Neutrophil (primary cell): ENCODE results near the gene TMEM45B.
"Not testable (repeated sequence)": the region's sequence is repeated elsewhere in the genome, so short reads cannot be mapped to it uniquely, and the experiment has no call there.

Experiments
- H3K27ac ChIP-seq: fragments of 200-600 bp; sonication (generic); 2 replicates; pipeline ENCODE4 v1.5.1; 2016; ENCODE audit warnings: mild to moderate bottlenecking, moderate library complexity
- H3K27me3 ChIP-seq: fragments of 200-600 bp; sonication (generic); 2 replicates; pipeline ENCODE4 v1.6.0; 2016; ENCODE audit warnings: mild to moderate bottlenecking
- H3K36me3 ChIP-seq: fragments of 200-600 bp; sonication (generic); 2 replicates; pipeline ENCODE4 v1.5.1; 2017
- H3K4me1 ChIP-seq, 2 experiments: fragments of 200-600 bp in 1 of 2; sonication (generic) in 1 of 2; 1 replicate in 1 of 2; 2 replicates in 1 of 2; pipeline versions ENCODE4 v1.5.1 to v1.6.1; 2013 to 2016; ENCODE audit warnings: low read depth in 1 of 2, low read length in 1 of 2, mild to moderate bottlenecking in 1 of 2, moderate library complexity in 1 of 2; ENCODE audit not compliant: control insufficient read depth in 1 of 2, insufficient read depth in 1 of 2
- H3K4me3 ChIP-seq, 2 experiments: fragments of 200-600 bp in 1 of 2; sonication (generic) in 1 of 2; 1 replicate in 1 of 2; 2 replicates in 1 of 2; pipeline ENCODE4 v1.5.1; 2013 to 2016; ENCODE audit warnings: low read depth in 1 of 2, low read length in 1 of 2, mild to moderate bottlenecking in 1 of 2, moderate library complexity in 1 of 2
- H3K9me3 ChIP-seq: fragments of 200-600 bp; sonication (generic); 2 replicates; pipeline ENCODE4 v1.5.1; 2016
- TF ChIP-seq, protein P1 (sequence below): fragments of 200-600 bp; sonication (generic); IDR thresholded peaks from 2 replicates; pipeline ENCODE4 v1.5.1; 2016; ENCODE audit warnings: antibody characterized with exemption

Gene TMEM45B

DNA sequence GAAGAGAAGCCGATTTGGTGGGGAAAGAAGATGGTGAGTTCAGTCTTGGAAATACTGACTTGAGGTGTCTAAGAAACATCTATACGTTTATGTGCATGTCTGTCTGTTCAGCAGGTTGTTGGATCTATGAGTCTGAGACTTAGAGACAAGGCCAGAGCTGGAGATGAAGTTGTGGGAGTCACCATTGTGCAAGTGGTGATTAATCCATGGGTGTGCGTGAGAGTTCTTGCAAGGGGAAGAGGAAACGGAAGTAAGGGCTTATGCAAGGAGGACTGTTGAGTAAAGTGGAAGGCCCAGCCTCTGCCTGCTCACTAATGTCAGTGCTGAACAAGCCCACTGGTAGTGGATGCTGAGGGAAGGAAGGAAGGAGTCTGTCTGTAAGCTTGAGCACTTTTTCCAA is 9.7 kb downstream of the TMEM45B start:
- no peaks in the 10 kb centered on the region for H3K36me3 ChIP-seq
- peak overlapping the region; percentile 60 for H3K27ac ChIP-seq
- no peaks in the 10 kb centered on the region for H3K9me3 ChIP-seq
- H3K27me3 ChIP-seq = peaks cover 5% of the 10 kb centered on the region
- TF ChIP-seq, protein P1, sequence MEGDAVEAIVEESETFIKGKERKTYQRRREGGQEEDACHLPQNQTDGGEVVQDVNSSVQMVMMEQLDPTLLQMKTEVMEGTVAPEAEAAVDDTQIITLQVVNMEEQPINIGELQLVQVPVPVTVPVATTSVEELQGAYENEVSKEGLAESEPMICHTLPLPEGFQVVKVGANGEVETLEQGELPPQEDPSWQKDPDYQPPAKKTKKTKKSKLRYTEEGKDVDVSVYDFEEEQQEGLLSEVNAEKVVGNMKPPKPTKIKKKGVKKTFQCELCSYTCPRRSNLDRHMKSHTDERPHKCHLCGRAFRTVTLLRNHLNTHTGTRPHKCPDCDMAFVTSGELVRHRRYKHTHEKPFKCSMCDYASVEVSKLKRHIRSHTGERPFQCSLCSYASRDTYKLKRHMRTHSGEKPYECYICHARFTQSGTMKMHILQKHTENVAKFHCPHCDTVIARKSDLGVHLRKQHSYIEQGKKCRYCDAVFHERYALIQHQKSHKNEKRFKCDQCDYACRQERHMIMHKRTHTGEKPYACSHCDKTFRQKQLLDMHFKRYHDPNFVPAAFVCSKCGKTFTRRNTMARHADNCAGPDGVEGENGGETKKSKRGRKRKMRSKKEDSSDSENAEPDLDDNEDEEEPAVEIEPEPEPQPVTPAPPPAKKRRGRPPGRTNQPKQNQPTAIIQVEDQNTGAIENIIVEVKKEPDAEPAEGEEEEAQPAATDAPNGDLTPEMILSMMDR = no peak
- peaks cover 52 to 57% of the 10 kb centered on the region in 2 experiments for H3K4me1 ChIP-seq
- H3K4me3 ChIP-seq = peak overlapping the region in 1 of 2 experiments; percentile 21

- peak overlapping the region; percentile 73 for H3K27ac ChIP-seq
These were observed 12.7 kb downstream of the TMEM45B start for GRCh38 chr11:129828301-129828836.

DNA sequence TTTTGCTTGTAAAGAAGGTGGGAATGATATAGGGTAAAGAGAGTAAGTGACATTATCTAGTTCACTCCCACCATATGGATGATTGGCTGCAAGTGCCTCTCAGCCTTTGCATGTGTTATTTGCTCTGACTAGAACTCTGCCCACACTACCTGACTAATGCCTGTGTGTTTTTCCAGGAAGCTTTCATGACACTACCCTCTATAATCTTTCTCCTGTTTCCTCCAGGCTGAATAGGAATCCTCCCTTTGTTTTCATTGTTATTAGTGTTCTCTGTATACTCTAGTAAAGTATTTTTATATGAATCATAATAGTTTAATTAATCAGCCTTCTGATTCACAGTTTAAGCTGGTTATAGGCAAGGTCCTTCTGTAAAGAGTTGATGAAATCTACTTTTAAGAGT is 13.8 kb downstream of the TMEM45B start:
- peaks cover 44 to 46% of the 10 kb centered on the region in 2 experiments for H3K4me1 ChIP-seq
- H3K9me3 ChIP-seq, H3K27me3 ChIP-seq, H3K27ac ChIP-seq, H3K4me3 ChIP-seq, H3K36me3 ChIP-seq: not testable (repeated sequence)

More at GRCh38 chr11:129828301-129828836, 12.7 kb downstream of the TMEM45B start:
- Histone ChIP-seq H3K27me3 (no peaks in the 10 kb centered on the region), H3K9me3 (no peaks in the 10 kb centered on the region), H3K4me3 (peak overlapping the region; percentile 4 to 21), H3K4me1 (peaks cover 52 to 54% of the 10 kb centered on the region in 2 experiments), H3K36me3 (no peaks in the 10 kb centered on the region)
- TF ChIP-seq, protein P1 = no peak

- not testable (repeated sequence) for H3K27ac ChIP-seq
These were observed 15.6 kb downstream of the TMEM45B start for GRCh38 chr11:129831227-129831626.

GRCh38 chr11:129833260-129833659 is 17.6 kb downstream of the TMEM45B start:
- not testable (repeated sequence) for H3K27me3 ChIP-seq

More at GRCh38 chr11:129831227-129831626, 15.6 kb downstream of the TMEM45B start:
- not testable (repeated sequence) for H3K27me3 ChIP-seq, H3K9me3 ChIP-seq, H3K4me3 ChIP-seq, H3K36me3 ChIP-seq
- peaks cover 27 to 29% of the 10 kb centered on the region in 2 experiments for H3K4me1 ChIP-seq

DNA sequence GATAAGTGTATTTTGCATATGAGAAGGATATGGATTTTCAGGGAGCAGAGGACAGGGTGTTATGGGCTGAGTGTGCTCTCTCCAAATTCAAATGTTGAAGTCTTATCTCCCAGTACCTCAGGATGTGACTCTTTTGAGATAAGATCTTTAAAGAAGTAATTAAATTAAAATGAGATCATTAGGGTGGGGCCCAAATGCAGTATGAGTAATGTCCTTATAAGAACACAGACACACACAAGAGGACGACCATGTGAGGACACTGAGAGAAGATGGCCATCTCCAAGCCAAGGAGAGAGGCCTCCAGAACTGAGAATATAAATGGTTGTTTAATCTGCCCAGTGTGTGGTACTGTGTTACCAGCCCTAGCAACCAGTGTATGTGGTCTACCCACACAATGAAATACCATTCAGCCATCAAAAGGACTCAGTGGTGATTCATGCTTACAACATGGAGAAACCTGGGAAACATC is 20.8 kb downstream of the TMEM45B start:
- not testable (repeated sequence) for H3K4me1 ChIP-seq, H3K27ac ChIP-seq, H3K27me3 ChIP-seq

More at GRCh38 chr11:129833260-129833659, 17.6 kb downstream of the TMEM45B start:
- peaks cover 9 to 13% of the 10 kb centered on the region in 2 experiments for H3K4me1 ChIP-seq
- H3K36me3 ChIP-seq, H3K4me3 ChIP-seq, H3K9me3 ChIP-seq, H3K27ac ChIP-seq: not testable (repeated sequence)

DNA sequence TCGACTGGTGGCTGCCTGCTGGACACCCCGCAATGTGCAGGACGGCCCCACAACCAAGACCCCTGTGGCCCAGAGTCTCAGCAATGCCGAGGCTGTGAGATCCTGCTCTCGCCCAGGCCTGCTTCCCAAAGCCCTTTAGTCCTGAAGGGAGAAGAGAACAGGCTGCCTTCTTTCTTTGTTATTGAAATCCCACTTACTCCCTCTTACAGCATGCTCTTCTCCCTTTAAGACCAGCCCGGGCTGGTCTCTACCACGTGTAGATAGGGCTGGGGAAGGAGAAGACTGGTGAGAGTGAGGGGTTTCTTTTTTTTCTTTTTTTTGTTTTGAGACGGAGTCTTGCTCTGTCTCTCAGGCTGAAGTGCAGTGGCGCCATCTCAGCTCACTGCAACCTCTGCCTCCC is 21.3 kb downstream of the TMEM45B start:
- Histone ChIP-seq H3K27me3 (no peaks in the 10 kb centered on the region), H3K9me3 (no peaks in the 10 kb centered on the region), H3K4me3 (no peak overlapping the region), H3K36me3 (no peaks in the 10 kb centered on the region), H3K27ac (no peak overlapping the region), H3K4me1 (peaks cover 6 to 7% of the 10 kb centered on the region in 2 experiments)
- TF ChIP-seq, protein P1 = no peak

More for the DNA sequence above, 20.8 kb downstream of the TMEM45B start:
- H3K36me3 ChIP-seq, H3K4me3 ChIP-seq, H3K9me3 ChIP-seq: not testable (repeated sequence)
